GM21526 (cell line): Measurements from ENCODE around the gene CCDC197.

Experiments used
- ATAC-seq: cut with Tn5 transposase; IDR thresholded peaks from one replicate; pipeline ENCODE4 v1.9.1; 2021; ENCODE audit warnings: moderate library complexity; ENCODE audit not compliant: unreplicated experiment, low FRiP score

The CCDC197 gene

DNA sequence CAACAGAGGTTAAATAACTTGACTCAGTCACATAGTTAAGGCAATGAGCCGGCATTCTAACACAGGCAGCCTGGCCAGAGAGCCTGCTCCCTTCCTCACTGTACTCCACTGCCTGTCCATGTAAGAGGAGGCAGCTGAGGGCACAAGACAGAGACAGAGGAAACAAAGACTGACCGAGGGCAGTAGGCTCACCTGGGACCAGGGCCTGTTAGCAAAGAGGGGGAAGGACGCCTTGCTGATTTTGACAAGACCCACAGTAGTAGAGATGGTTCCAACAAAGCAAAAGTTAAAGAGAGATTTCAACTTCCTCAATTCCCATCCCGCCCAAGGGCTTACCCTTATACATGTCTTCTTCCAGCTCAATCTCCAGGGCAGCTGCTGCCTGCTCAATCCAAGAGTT lies 55.6 kb downstream of the CCDC197 start:
- ATAC-seq: no peak

GRCh38 chr14:94054401-94054800 lies 57.3 kb downstream of the CCDC197 start:
- ATAC-seq: no peak

DNA sequence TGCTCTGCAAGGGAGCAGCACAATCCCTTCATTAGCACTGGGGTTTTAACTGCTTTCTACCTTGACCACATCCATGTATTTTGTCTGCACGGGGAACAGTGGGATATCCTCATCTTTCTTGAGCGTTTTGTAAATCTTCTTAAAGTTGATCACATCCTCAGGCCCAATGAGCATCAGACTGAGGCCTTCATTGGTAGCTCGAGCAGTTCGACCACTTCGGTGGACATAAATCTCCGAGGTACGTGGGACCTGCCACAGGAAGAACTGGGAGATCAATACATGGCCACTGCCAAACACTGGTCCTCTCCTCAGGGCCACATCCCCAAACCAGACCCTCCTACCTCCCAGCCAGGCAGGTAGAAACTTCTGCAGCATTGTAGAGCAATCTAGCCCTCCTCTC lies 57.8 kb downstream of the CCDC197 start:
- no peak for ATAC-seq

DNA sequence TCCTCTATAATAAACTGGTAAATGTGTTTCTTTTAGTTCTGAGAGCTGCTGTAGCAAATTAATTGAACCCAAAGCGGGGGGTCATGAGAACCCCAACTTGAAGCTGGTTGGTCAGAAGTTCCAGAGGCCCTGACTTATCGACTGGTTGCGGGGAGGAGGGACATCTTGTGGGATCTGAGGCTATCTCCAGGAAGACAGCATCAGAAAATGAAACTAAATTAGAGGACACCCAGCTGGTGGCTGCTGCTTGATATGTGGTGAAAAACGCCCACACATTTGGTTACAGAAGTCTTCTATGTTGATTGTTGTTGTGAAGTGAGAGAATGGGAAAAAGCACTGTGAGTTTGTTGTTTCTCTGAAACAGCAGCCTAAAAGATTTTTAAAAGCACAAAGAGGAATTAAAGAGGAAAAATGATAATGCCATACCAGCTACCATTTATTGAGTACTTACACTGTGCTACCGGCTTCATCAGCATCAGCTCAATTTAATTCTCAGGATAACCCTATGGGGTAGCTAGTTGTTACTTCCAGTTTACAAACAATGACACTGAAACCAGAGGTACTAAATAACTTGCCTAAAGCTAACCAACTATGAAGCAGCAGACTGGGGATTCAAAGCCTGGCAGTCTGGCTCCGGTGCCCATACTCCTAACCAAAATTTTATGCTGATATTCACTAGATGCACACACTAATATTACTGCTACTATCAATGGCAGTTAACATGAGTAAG lies 59.6 kb downstream of the CCDC197 start:
- peak; percentile 82 for ATAC-seq

GRCh38 chr14:94058128-94058673 lies 61.1 kb downstream of the CCDC197 start:
- no peak for ATAC-seq
